ENCODE data around the gene TH.

The TH gene

GRCh38 chr11:2169005-2169378, 2.6 kb downstream of the TH start:
- no peaks in the 10 kb centered on the region for H3K9me3 ChIP-seq (replicated peaks; ENCODE audit: low read length)
- H3K4me3 ChIP-seq (ENCODE audit: low read length), result no peak overlapping the region
- no peak overlapping the region for H3K4me2 ChIP-seq (ENCODE audit: low read length)
- no peak overlapping the region for H3K9ac ChIP-seq (ENCODE audit: low read depth, low read length)
- H3K27me3 ChIP-seq (ENCODE audit: control insufficient read depth, insufficient read depth, low read length), result peaks cover 17% of the 10 kb centered on the region
- H3K4me1 ChIP-seq (ENCODE audit: control insufficient read depth, insufficient read depth, low read length), result no peaks in the 10 kb centered on the region
- no peaks in the 10 kb centered on the region for H3K36me3 ChIP-seq (ENCODE audit: insufficient read depth, low read length)

- Histone ChIP-seq H3K4me3 (ENCODE audit: low read length) (no peak overlapping the region), H3K9ac (ENCODE audit: low read depth, low read length) (no peak overlapping the region), H3K4me2 (ENCODE audit: low read length) (no peak overlapping the region), H3K9me3 (replicated peaks; ENCODE audit: low read length) (no peaks in the 10 kb centered on the region), H3K36me3 (ENCODE audit: insufficient read depth, low read length) (no peaks in the 10 kb centered on the region), H3K4me1 (ENCODE audit: control insufficient read depth, insufficient read depth, low read length) (no peaks in the 10 kb centered on the region), H3K27me3 (ENCODE audit: control insufficient read depth, insufficient read depth, low read length) (peaks cover 18% of the 10 kb centered on the region)
Observed at GRCh38 chr11:2168286-2169004, 3.2 kb downstream of the TH start.

- H3K4me1 ChIP-seq (ENCODE audit: control insufficient read depth, insufficient read depth, low read length), result no peaks in the 10 kb centered on the region
- H3K4me3 ChIP-seq (ENCODE audit: low read length), result no peak overlapping the region
- H3K36me3 ChIP-seq (ENCODE audit: insufficient read depth, low read length), result no peaks in the 10 kb centered on the region
- peaks cover 18% of the 10 kb centered on the region for H3K27me3 ChIP-seq (ENCODE audit: control insufficient read depth, insufficient read depth, low read length)
- no peaks in the 10 kb centered on the region for H3K9me3 ChIP-seq (replicated peaks; ENCODE audit: low read length)
- no peak overlapping the region for H3K9ac ChIP-seq (ENCODE audit: low read depth, low read length)
- H3K4me2 ChIP-seq (ENCODE audit: low read length), result no peak overlapping the region
Observed at GRCh38 chr11:2167141-2168045, 4.2 kb downstream of the TH start.

- Histone ChIP-seq H3K4me3 (ENCODE audit: low read length) (no peak overlapping the region), H3K4me1 (ENCODE audit: control insufficient read depth, insufficient read depth, low read length) (no peaks in the 10 kb centered on the region), H3K36me3 (ENCODE audit: insufficient read depth, low read length) (no peaks in the 10 kb centered on the region), H3K9me3 (replicated peaks; ENCODE audit: low read length) (no peaks in the 10 kb centered on the region), H3K4me2 (ENCODE audit: low read length) (peak overlapping the region; percentile 65), H3K9ac (ENCODE audit: low read depth, low read length) (no peak overlapping the region), H3K27me3 (ENCODE audit: control insufficient read depth, insufficient read depth, low read length) (peaks cover 18% of the 10 kb centered on the region)
Observed at GRCh38 chr11:2166091-2166851, 5.3 kb downstream of the TH start.

- H3K4me3 ChIP-seq (ENCODE audit: low read length), result no peak overlapping the region
- H3K9me3 ChIP-seq (replicated peaks; ENCODE audit: low read length), result no peaks in the 10 kb centered on the region
- H3K4me2 ChIP-seq (ENCODE audit: low read length), result no peak overlapping the region
- H3K27me3 ChIP-seq (ENCODE audit: control insufficient read depth, insufficient read depth, low read length), result peaks cover 18% of the 10 kb centered on the region
- no peaks in the 10 kb centered on the region for H3K4me1 ChIP-seq (ENCODE audit: control insufficient read depth, insufficient read depth, low read length)
- no peak overlapping the region for H3K9ac ChIP-seq (ENCODE audit: low read depth, low read length)
- no peaks in the 10 kb centered on the region for H3K36me3 ChIP-seq (ENCODE audit: insufficient read depth, low read length)
Observed at GRCh38 chr11:2165571-2165970, 6.0 kb downstream of the TH start.

- Histone ChIP-seq H3K27me3 (ENCODE audit: control insufficient read depth, insufficient read depth, low read length) (peaks cover 22% of the 10 kb centered on the region), H3K4me1 (ENCODE audit: control insufficient read depth, insufficient read depth, low read length) (no peaks in the 10 kb centered on the region), H3K4me2 (ENCODE audit: low read length) (no peak overlapping the region), H3K4me3 (ENCODE audit: low read length) (no peak overlapping the region), H3K36me3 (ENCODE audit: insufficient read depth, low read length) (no peaks in the 10 kb centered on the region), H3K9me3 (replicated peaks; ENCODE audit: low read length) (no peaks in the 10 kb centered on the region), H3K9ac (ENCODE audit: low read depth, low read length) (no peak overlapping the region)
Observed at GRCh38 chr11:2164861-2165555, 6.6 kb downstream of the TH start.

- Histone ChIP-seq H3K9me3 (replicated peaks; ENCODE audit: low read length) (no peaks in the 10 kb centered on the region), H3K27me3 (ENCODE audit: control insufficient read depth, insufficient read depth, low read length) (peaks cover 18% of the 10 kb centered on the region), H3K9ac (ENCODE audit: low read depth, low read length) (no peak overlapping the region), H3K4me1 (ENCODE audit: control insufficient read depth, insufficient read depth, low read length) (no peaks in the 10 kb centered on the region), H3K4me3 (ENCODE audit: low read length) (no peak overlapping the region), H3K4me2 (ENCODE audit: low read length) (no peak overlapping the region), H3K36me3 (ENCODE audit: insufficient read depth, low read length) (no peaks in the 10 kb centered on the region)
Observed at GRCh38 chr11:2164081-2164480, 7.5 kb downstream of the TH start.

- no peaks in the 10 kb centered on the region for H3K9me3 ChIP-seq (replicated peaks; ENCODE audit: low read length)
- no peaks in the 10 kb centered on the region for H3K36me3 ChIP-seq (ENCODE audit: insufficient read depth, low read length)
- no peak overlapping the region for H3K9ac ChIP-seq (ENCODE audit: low read depth, low read length)
- no peak overlapping the region for H3K4me3 ChIP-seq (ENCODE audit: low read length)
- no peaks in the 10 kb centered on the region for H3K4me1 ChIP-seq (ENCODE audit: control insufficient read depth, insufficient read depth, low read length)
- H3K4me2 ChIP-seq (ENCODE audit: low read length), result no peak overlapping the region
- peaks cover 18% of the 10 kb centered on the region for H3K27me3 ChIP-seq (ENCODE audit: control insufficient read depth, insufficient read depth, low read length)
Observed at GRCh38 chr11:2163428-2163978, 8.1 kb downstream of the TH start.

GRCh38 chr11:2160736-2161259, 10.8 kb downstream of the TH start, which contains the start of gene INS:
TSS of gene INS (minus strand) at chr11:2161209. CDS start at chr11:2160971, 238 bp downstream.
- H3K9ac ChIP-seq (ENCODE audit: low read depth, low read length), result no peak within 1 kb of the TSS
- no peak within 1 kb of the TSS for H3K4me3 ChIP-seq (ENCODE audit: low read length)
- no peak within 1 kb of the TSS for H3K4me2 ChIP-seq (ENCODE audit: low read length)
- H3K4me1 ChIP-seq (ENCODE audit: control insufficient read depth, insufficient read depth, low read length), result no peaks in the 10 kb centered on the region
- no peaks in the 10 kb centered on the region for H3K36me3 ChIP-seq (ENCODE audit: insufficient read depth, low read length)
- H3K27me3 ChIP-seq (ENCODE audit: control insufficient read depth, insufficient read depth, low read length), result peaks cover 20% of the 10 kb centered on the region
- no peaks in the 10 kb centered on the region for H3K9me3 ChIP-seq (replicated peaks; ENCODE audit: low read length)

- H3K27me3 ChIP-seq (ENCODE audit: control insufficient read depth, insufficient read depth, low read length), result peaks cover 20% of the 10 kb centered on the region
- H3K9ac ChIP-seq (ENCODE audit: low read depth, low read length), result no peak overlapping the region
- H3K4me1 ChIP-seq (ENCODE audit: control insufficient read depth, insufficient read depth, low read length), result no peaks in the 10 kb centered on the region
- H3K4me2 ChIP-seq (ENCODE audit: low read length), result no peak overlapping the region
- no peak overlapping the region for H3K4me3 ChIP-seq (ENCODE audit: low read length)
- H3K9me3 ChIP-seq (replicated peaks; ENCODE audit: low read length), result no peaks in the 10 kb centered on the region
- no peaks in the 10 kb centered on the region for H3K36me3 ChIP-seq (ENCODE audit: insufficient read depth, low read length)
Observed at GRCh38 chr11:2159536-2160413, 11.8 kb downstream of the TH start.
